H1 (cell line): ENCODE measurements around the gene MYRF. TPM values are rescaled to one million over a fixed set of nuclear protein-coding genes. Genes with fewer than 3 reads are reported as not detected.

Source experiments
- BACH1 ChIP-seq: IDR thresholded peaks from 2 replicates; pipeline ENCODE4 v1.6.1; 2012; ENCODE audit warnings: low read length, improper control_type of control experiment
- BCL11A ChIP-seq, 2 experiments: IDR thresholded peaks; one replicate each; pipeline ENCODE4 v1.6.1; 2011; ENCODE audit warnings: low read depth in 2 of 2, low read length in 2 of 2, mild to moderate bottlenecking in 2 of 2
- CEBPB ChIP-seq: IDR thresholded peaks from 2 replicates; pipeline ENCODE4 v1.6.1; 2012; ENCODE audit warnings: low read depth, low read length
- CHD2 ChIP-seq: IDR thresholded peaks from 2 replicates; pipeline ENCODE4 v1.6.1; 2012; ENCODE audit warnings: low read length, improper control_type of control experiment
- CREB1 ChIP-seq: IDR thresholded peaks from 2 replicates; pipeline ENCODE4 v1.6.1; 2012; ENCODE audit warnings: inconsistent platforms
- FOSL1 ChIP-seq: IDR thresholded peaks from 2 replicates; pipeline ENCODE4 v1.6.1; 2011; ENCODE audit warnings: mild to moderate bottlenecking, low read depth, low read length, moderate library complexity; ENCODE audit not compliant: insufficient read depth
- GTF2F1 ChIP-seq: IDR thresholded peaks from 2 replicates; pipeline ENCODE4 v1.6.1; 2012; ENCODE audit warnings: low read depth, low read length, improper control_type of control experiment, borderline replicate concordance
- JUND ChIP-seq: IDR thresholded peaks from 2 replicates; pipeline ENCODE4 v1.6.1; 2011; ENCODE audit warnings: mild to moderate bottlenecking, improper control_type of control experiment, low read length
- KDM1A ChIP-seq: fragments of 200-600, 300-600 bp; sonication (generic); IDR thresholded peaks from 2 replicates; pipeline ENCODE4 v1.7.1; 2016; ENCODE audit warnings: mild to moderate bottlenecking, low read length, borderline replicate concordance
- MAX ChIP-seq: IDR thresholded peaks from 2 replicates; pipeline ENCODE4 v1.6.1; 2012; ENCODE audit warnings: inconsistent platforms
- NANOG ChIP-seq: IDR thresholded peaks from 2 replicates; pipeline ENCODE4 v1.6.1; 2011; ENCODE audit warnings: low read length, low read depth, mild to moderate bottlenecking, inconsistent platforms; ENCODE audit not compliant: insufficient read depth, poor library complexity, severe bottlenecking
- NRF1 ChIP-seq: IDR thresholded peaks from 2 replicates; pipeline ENCODE4 v1.6.1; 2011; ENCODE audit warnings: mild to moderate bottlenecking, low read depth, low read length, improper control_type of control experiment
- PHF8 ChIP-seq: fragments of 200-600 bp; sonication (generic); conservative IDR thresholded peaks from 2 replicates; pipeline ENCODE4 v1.7.1; 2012; ENCODE audit warnings: low read depth, mild to moderate bottlenecking, inconsistent platforms, low read length, moderate library complexity
- POLR2A ChIP-seq, 2 experiments: IDR thresholded peaks; 1 replicate in 1 of 2; 2 replicates in 1 of 2; pipeline ENCODE4 v1.6.1; 2011; ENCODE audit warnings: low read depth in 2 of 2, low read length in 2 of 2, mild to moderate bottlenecking in 2 of 2; ENCODE audit errors: control extremely low read depth in 1 of 2
- POU5F1 ChIP-seq: IDR thresholded peaks from 2 replicates; pipeline ENCODE4 v1.6.1; 2011; ENCODE audit warnings: low read depth, mild to moderate bottlenecking, low read length, moderate library complexity
- RXRA ChIP-seq: IDR thresholded peaks from 2 replicates; pipeline ENCODE4 v1.6.1; 2011; ENCODE audit warnings: low read depth, mild to moderate bottlenecking, low read length, moderate library complexity; ENCODE audit not compliant: insufficient read depth
- SAP30 ChIP-seq: fragments of 300-600 bp; sonication (generic); IDR thresholded peaks from 2 replicates; pipeline ENCODE4 v1.7.1; 2012; ENCODE audit warnings: low read length, moderate library complexity, mild to moderate bottlenecking, inconsistent platforms; ENCODE audit not compliant: insufficient read depth, insufficient replicate concordance
- SIRT6 ChIP-seq: IDR thresholded peaks from one replicate; pipeline ENCODE4 v1.7.1; 2012; ENCODE audit warnings: low read length, inconsistent platforms
- SP2 ChIP-seq: IDR thresholded peaks from 2 replicates; pipeline ENCODE4 v1.6.1; 2012; ENCODE audit warnings: mild to moderate bottlenecking, low read length, inconsistent platforms
- TAF7 ChIP-seq: optimal IDR thresholded peaks from 2 replicates; pipeline ENCODE3; 2011; ENCODE audit warnings: low read depth, mild to moderate bottlenecking, inconsistent platforms, low read length, moderate library complexity, borderline replicate concordance
- TBP ChIP-seq: IDR thresholded peaks from 2 replicates; pipeline ENCODE4 v1.6.1; 2011; ENCODE audit warnings: low read depth, low read length, improper control_type of control experiment
- TCF12 ChIP-seq: IDR thresholded peaks from 2 replicates; pipeline ENCODE4 v1.6.1; 2011; ENCODE audit warnings: low read depth, mild to moderate bottlenecking, low read length
- YY1 ChIP-seq: IDR thresholded peaks from 2 replicates; pipeline ENCODE4 v1.6.1; 2011; ENCODE audit warnings: low read depth, mild to moderate bottlenecking, low read length
- ZNF274 ChIP-seq: IDR thresholded peaks from 2 replicates; pipeline ENCODE4 v1.7.0; 2012; ENCODE audit warnings: low read length, borderline replicate concordance; ENCODE audit errors: extremely low read depth
- polyA plus RNA-seq, 7 experiments: library from polyadenylated mRNA; depleted of rRNA in 3 of 7; stranded (reverse) in 5 of 7; unstranded in 2 of 7; fragments of >200 nt in 5 of 7; fragments of 200-250 nt in 2 of 7; gene quantifications; 1 replicate in 5 of 7; 2 replicates in 1 of 7; 4 replicates in 1 of 7; pipeline versions ENCODE4 v1.2.1 to v1.2.3, GENCODE V29; 2011 to 2013; ENCODE audit warnings: missing spikeins in 2 of 7, mixed read lengths in 2 of 7
- total RNA-seq: library from RNA; stranded (reverse); fragmentation: NEBNext Ultra II Directional; extraction: Animal tissue kit (Norgen Biotek cat#: 25700); gene quantifications from 2 replicates; pipeline ENCODE4 v1.2.1, GENCODE V29; 2021
- TF ChIP-seq, protein P1 (sequence below): IDR thresholded peaks from 2 replicates; pipeline ENCODE4 v1.6.1; 2012; ENCODE audit warnings: inconsistent platforms

MYRF gene
- total and polyA plus RNA-seq, 2 of the 8 experiments (the other 6 are each of a cell fraction or from before 2014, with no cell fraction given): 6.0 to 6.1 TPM

DNA sequence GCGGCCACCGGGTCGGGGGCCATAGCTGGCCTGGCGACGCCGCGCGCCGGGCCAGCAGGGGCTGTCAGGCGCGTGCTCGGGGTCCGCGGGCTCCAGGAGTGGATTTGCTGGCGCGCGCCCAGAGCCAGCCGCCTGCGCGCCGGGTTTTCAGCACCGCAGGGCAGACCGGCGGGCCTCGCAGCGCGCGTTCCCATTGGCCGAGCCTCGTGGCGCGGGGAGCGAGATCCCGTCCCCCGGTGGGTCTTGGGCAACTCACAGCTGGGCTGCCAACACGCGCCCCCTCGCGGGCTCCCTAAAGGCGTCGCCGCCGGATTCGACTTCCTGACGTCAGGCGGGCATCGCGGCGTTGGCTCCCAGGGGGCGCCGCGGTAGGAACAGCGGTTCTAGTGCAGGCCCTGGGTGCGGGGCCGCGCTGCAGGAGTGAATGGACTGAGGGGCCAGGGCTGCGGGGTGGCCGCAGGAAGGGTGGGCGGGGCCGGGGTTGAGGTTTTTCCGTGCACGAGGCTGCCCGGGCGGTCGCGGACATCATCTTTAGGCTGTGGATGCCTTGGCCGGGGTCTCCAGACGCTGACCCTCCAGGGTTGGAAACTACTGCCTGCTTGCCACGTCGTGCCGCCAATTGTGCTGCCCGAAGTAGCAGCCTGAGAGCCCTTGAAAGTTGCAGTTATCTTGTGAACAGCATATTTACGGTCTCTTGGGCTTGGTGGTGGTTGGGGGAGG is 64.5 kb downstream of the MYRF start, which contains the start of gene FADS1 (continued):
- peak; percentile 29; the same call in 1 of the 2 replicates for TF ChIP-seq PHF8
- peak; percentile 88 for TF ChIP-seq CEBPB
- TF ChIP-seq CHD2: peak; percentile 80
- TF ChIP-seq SIRT6: no peak
- no peak for TF ChIP-seq POU5F1
- TF ChIP-seq GTF2F1: 0 out of 2 replicates have a peak, but pooled peaks have one; percentile 28
- no peak for TF ChIP-seq BCL11A (IDR thresholded peaks at IDR 0.05; ENCODE audit: low read depth in 2 of 2, low read length in 2 of 2)
- no peak for TF ChIP-seq NRF1
- TF ChIP-seq FOSL1: no peak
- no peak; the same call in 1 of the 2 replicates for TF ChIP-seq TCF12
- peak in 1 of 2 experiments; percentile 17; a peak in 2 of 3 replicates for TF ChIP-seq POLR2A (IDR thresholded peaks at IDR 0.05; ENCODE audit: control extremely low read depth in 1 of 2, low read depth in 2 of 2, low read length in 2 of 2)
- peak; percentile 85 for TF ChIP-seq MAX
- TF ChIP-seq YY1: 0 out of 2 replicates have a peak, but pooled peaks have one; percentile 4
- TF ChIP-seq CREB1: peak; percentile 90
- TF ChIP-seq JUND: no peak
- no peak for TF ChIP-seq NANOG
- no peak for TF ChIP-seq ZNF274
- peak; percentile 18 for TF ChIP-seq TAF7
- no peak for TF ChIP-seq RXRA
- TF ChIP-seq, protein P1, sequence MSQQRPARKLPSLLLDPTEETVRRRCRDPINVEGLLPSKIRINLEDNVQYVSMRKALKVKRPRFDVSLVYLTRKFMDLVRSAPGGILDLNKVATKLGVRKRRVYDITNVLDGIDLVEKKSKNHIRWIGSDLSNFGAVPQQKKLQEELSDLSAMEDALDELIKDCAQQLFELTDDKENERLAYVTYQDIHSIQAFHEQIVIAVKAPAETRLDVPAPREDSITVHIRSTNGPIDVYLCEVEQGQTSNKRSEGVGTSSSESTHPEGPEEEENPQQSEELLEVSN: peak; percentile 73; the same call in 1 of the 2 replicates
- no peak for TF ChIP-seq KDM1A
- peak; percentile 49; the same call in 1 of the 2 replicates for TF ChIP-seq TBP
- TF ChIP-seq BACH1: peak; percentile 57; the same call in 1 of the 2 replicates
- TF ChIP-seq SAP30: no peak
- TF ChIP-seq SP2: no peak
